T-helper 1 cell treated with Interleukin-12 subunit alpha and Interleukin-12 subunit beta and Interleukin-4 antibody, amounts not matched to agents 30 ng/mL and 1 ng/mL, for 36 hours (primary cell): ENCODE results near the gene LAMC1. TPM values are rescaled to one million over a fixed set of nuclear protein-coding genes. Genes with fewer than 3 reads are reported as not detected.

ENCODE experiments used
- intact Hi-C: fragments of 100-400 bp; cut with micrococcal nuclease; formaldehyde crosslinking; loops from one replicate; pipeline ENCODE4 v1.15.1; 2024
- total RNA-seq: library from RNA; stranded (reverse); gene quantifications from 2 replicates; pipeline ENCODE4 v1.2.3, GENCODE V29; 2022

The LAMC1 gene
- total RNA-seq, 1 donor from 2014 or later, result 0.37 TPM

GRCh38 chr1:183075861-183076260, 52.6 kb downstream of the LAMC1 start:
- intact Hi-C loops, result no loop called here

GRCh38 chr1:183077097-183077496, 53.9 kb downstream of the LAMC1 start:
- intact Hi-C loops, result no loop called here

- intact Hi-C loops, result no loop called here
Observed at GRCh38 chr1:183079712-183080388, 56.6 kb downstream of the LAMC1 start.

GRCh38 chr1:183080406-183080805, 57.2 kb downstream of the LAMC1 start:
- intact Hi-C loops, result no loop called here

- intact Hi-C loops, result no loop called here
Observed at GRCh38 chr1:183081402-183082120, 58.3 kb downstream of the LAMC1 start.

GRCh38 chr1:183082650-183083049, 59.4 kb downstream of the LAMC1 start:
- intact Hi-C loops, result no loop called here

GRCh38 chr1:183087001-183087400, 63.8 kb downstream of the LAMC1 start:
- intact Hi-C loops, result no loop called here

GRCh38 chr1:183089025-183089639, 65.9 kb downstream of the LAMC1 start:
- intact Hi-C loops, result no loop called here

- intact Hi-C loops, result no loop called here
Observed at GRCh38 chr1:183090391-183091006, 67.3 kb downstream of the LAMC1 start.

- intact Hi-C loops, result no loop called here
Observed at GRCh38 chr1:183091181-183091580, 68.0 kb downstream of the LAMC1 start.

- intact Hi-C loops, result no loop called here
Observed at GRCh38 chr1:183092350-183092749, 69.1 kb downstream of the LAMC1 start.

GRCh38 chr1:183093066-183093668, 69.9 kb downstream of the LAMC1 start:
- intact Hi-C loops, result no loop called here

GRCh38 chr1:183093786-183094298, 70.6 kb downstream of the LAMC1 start:
- intact Hi-C loops, result no loop called here

GRCh38 chr1:183094351-183094750, 71.1 kb downstream of the LAMC1 start:
- intact Hi-C loops, result no loop called here

GRCh38 chr1:183096351-183096750, 73.1 kb downstream of the LAMC1 start:
- intact Hi-C loops, result no loop called here

GRCh38 chr1:183096894-183097293, 73.7 kb downstream of the LAMC1 start:
- intact Hi-C loops, result no loop called here

GRCh38 chr1:183097438-183098051, 74.3 kb downstream of the LAMC1 start:
- intact Hi-C loops, result no loop called here

GRCh38 chr1:183098317-183098716, 75.1 kb downstream of the LAMC1 start:
- intact Hi-C loops, result no loop called here

- intact Hi-C loops, result no loop called here
Observed at GRCh38 chr1:183100361-183100974, 77.2 kb downstream of the LAMC1 start.

GRCh38 chr1:183101081-183101480, 77.9 kb downstream of the LAMC1 start:
- intact Hi-C loops, result no loop called here
